Chondrocyte (in vitro differentiated cells): ENCODE measurements around the gene DCLK2. TPM values are rescaled to one million over a fixed set of nuclear protein-coding genes. Genes with fewer than 3 reads are reported as not detected.
A peak's percentile ranks its signal among the peaks of the same experiment; 100 is the strongest.

Experiments used
- DNase-seq: peaks from one replicate; pipeline ENCODE4 v3.0.0; 2021; ENCODE audit warnings: mixed read lengths, low spot score
- H3K27ac Mint-ChIP-seq: one replicate; pipeline ENCODE4 v1.8.0; 2021; ENCODE audit warnings: mild to moderate bottlenecking, moderate library complexity, mixed read lengths; ENCODE audit not compliant: unreplicated experiment
- H3K27me3 Mint-ChIP-seq: 2 replicates; pipeline ENCODE4 v1.8.0; 2021; ENCODE audit warnings: low read depth, mixed read lengths
- H3K36me3 Mint-ChIP-seq: 2 replicates; pipeline ENCODE4 v1.8.0; 2021; ENCODE audit warnings: low read depth, mixed read lengths
- H3K4me1 Mint-ChIP-seq: 2 replicates; pipeline ENCODE4 v1.8.0; 2021; ENCODE audit warnings: low read depth, mild to moderate bottlenecking, mixed read lengths
- H3K4me3 Mint-ChIP-seq: one replicate; pipeline ENCODE4 v1.8.0; 2021; ENCODE audit warnings: mild to moderate bottlenecking, moderate library complexity, mixed read lengths; ENCODE audit not compliant: unreplicated experiment
- H3K9me3 Mint-ChIP-seq: 2 replicates; pipeline ENCODE4 v1.8.0; 2021; ENCODE audit warnings: low read depth, mixed read lengths
- total RNA-seq: library from RNA; stranded (reverse); gene quantifications from 3 replicates; pipeline ENCODE4 v1.2.1, GENCODE V29; 2021
- TF ChIP-seq, protein P1 (sequence below): fragments of 200-600 bp; sonication (generic); IDR thresholded peaks from 2 replicates; pipeline ENCODE4 v1.5.0; 2021; ENCODE audit warnings: antibody characterized with exemption, mild to moderate bottlenecking, moderate library complexity

DCLK2 gene
- total RNA-seq, 1 donor from 2014 or later: 20.0 TPM

DNA sequence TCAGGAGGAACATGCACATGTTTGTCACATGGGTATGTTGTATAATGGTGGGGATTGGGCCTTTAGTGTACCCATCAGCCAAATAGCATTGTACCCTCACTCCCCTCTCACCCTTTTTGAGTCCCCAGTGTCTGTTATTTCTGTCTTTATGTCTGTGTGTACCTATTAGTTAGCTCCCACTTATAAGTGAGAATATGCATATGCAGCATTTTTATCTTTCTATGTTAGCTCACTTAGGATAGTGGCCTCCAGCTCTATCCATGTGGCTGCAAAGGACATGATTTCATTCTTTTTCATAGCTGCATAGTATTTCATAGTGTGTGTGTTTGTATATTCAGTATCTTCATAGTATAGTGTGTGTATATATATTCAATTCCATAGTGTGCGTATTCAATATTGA, 64.6 kb downstream of the DCLK2 start:
- Mint-ChIP-seq H3K4me1 (peaks cover 44% of the 10 kb centered on the region), H3K36me3 (peaks cover 1% of the 10 kb centered on the region), H3K9me3 (no peaks in the 10 kb centered on the region), H3K4me3 (no peak overlapping the region), H3K27ac (no peak overlapping the region), H3K27me3 (no peaks in the 10 kb centered on the region)
- DNase-seq: no peak
- TF ChIP-seq, protein P1, sequence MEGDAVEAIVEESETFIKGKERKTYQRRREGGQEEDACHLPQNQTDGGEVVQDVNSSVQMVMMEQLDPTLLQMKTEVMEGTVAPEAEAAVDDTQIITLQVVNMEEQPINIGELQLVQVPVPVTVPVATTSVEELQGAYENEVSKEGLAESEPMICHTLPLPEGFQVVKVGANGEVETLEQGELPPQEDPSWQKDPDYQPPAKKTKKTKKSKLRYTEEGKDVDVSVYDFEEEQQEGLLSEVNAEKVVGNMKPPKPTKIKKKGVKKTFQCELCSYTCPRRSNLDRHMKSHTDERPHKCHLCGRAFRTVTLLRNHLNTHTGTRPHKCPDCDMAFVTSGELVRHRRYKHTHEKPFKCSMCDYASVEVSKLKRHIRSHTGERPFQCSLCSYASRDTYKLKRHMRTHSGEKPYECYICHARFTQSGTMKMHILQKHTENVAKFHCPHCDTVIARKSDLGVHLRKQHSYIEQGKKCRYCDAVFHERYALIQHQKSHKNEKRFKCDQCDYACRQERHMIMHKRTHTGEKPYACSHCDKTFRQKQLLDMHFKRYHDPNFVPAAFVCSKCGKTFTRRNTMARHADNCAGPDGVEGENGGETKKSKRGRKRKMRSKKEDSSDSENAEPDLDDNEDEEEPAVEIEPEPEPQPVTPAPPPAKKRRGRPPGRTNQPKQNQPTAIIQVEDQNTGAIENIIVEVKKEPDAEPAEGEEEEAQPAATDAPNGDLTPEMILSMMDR: no peak

DNA sequence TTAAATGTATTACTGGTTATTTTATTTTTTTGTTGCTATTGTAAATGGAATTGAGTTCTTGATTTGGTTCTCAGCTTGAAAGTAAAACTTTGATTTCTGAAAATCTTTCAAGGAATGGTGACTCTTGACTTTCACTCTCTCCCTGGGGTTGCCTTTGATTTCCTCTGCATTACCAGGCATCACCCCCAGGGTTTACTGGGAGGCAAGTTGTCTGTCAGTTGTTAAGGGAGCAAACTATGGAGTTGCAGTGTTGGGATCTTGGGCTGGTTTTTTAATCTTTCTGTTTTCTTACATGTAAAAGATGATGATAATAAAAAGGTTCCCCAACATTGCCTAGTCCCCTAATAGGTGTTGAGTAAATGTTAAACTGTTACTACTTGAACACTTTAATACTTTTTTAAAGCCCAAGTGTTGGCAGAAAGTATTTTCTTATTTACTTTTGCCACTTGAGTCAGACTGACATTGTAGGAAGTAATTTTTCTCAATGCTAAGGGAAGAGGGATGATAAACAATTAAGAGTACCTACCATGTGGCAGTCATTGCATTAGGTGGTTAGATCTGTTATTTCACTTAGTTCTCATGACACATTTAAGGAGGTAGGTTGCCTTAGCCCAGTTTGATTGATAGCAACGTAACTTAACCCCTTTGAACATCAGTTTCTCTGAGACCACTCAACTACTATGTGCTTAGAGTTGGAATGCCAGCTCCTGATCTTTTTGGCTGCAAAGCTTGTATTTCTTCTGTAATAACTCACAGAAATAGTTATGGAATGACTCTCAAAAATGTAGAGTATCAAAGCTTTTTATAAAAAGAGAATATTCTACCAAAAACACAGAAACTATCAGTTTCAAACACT, 67.1 kb downstream of the DCLK2 start:
- DNase-seq: no peak
- no peak overlapping the region for H3K4me3 Mint-ChIP-seq
- H3K9me3 Mint-ChIP-seq: no peaks in the 10 kb centered on the region

DNA sequence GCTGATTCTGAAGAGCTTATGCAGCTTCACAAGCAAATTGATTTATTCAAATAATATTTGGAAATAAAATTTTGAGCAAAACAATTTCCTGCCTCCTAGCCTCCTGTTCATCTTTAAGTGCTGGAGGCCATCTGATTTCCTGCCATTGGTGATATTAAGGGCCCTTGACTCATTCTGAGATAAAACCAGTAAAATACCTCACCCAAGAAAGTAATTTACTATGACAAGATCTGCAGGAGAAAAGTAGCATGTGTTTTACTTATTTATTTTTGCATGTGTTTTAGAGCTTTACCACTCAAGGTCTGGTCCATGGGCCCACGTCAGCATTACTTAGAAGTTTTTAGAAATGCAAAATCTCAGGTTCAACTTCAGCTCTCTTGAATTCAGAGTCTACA, 67.7 kb downstream of the DCLK2 start:
- Mint-ChIP-seq H3K36me3 (peaks cover 1% of the 10 kb centered on the region), H3K27me3 (no peaks in the 10 kb centered on the region), H3K4me1 (peaks cover 57% of the 10 kb centered on the region), H3K27ac (peak overlapping the region; percentile 69), H3K9me3 (no peaks in the 10 kb centered on the region), H3K4me3 (no peak overlapping the region)
- DNase-seq: no peak
- TF ChIP-seq, protein P1: no peak

More for the DNA sequence above, 67.1 kb downstream of the DCLK2 start:
- TF ChIP-seq, protein P1: peak; percentile 59
- H3K36me3 Mint-ChIP-seq: peaks cover 1% of the 10 kb centered on the region
- H3K4me1 Mint-ChIP-seq: peaks cover 56% of the 10 kb centered on the region
- peak overlapping the region; percentile 69 for H3K27ac Mint-ChIP-seq
- no peaks in the 10 kb centered on the region for H3K27me3 Mint-ChIP-seq

DNA sequence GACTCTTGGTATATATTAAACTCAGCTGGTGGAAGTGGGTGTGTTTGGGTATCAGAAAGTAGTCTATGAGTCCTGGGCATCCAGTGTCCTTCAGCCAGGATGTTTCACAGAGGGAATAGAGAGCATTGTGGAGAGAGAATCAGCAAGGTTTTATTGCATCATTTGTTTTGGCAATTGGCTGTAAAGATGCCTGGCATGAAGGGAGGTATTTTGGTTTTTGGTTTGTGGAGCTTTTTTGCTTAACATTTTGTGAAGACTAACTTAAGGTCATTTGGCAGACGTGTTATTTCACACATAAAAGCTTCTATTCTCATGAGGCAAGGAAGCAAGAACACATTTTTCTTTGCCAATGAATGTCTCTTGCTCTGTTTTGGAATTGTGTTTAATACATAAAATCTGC, 71.1 kb downstream of the DCLK2 start:
- no peak for DNase-seq
- Mint-ChIP-seq H3K4me3 (no peak overlapping the region), H3K9me3 (no peaks in the 10 kb centered on the region), H3K27ac (peak overlapping the region; percentile 10), H3K4me1 (peaks cover 48% of the 10 kb centered on the region), H3K27me3 (no peaks in the 10 kb centered on the region), H3K36me3 (no peaks in the 10 kb centered on the region)
- TF ChIP-seq, protein P1: no peak

DNA sequence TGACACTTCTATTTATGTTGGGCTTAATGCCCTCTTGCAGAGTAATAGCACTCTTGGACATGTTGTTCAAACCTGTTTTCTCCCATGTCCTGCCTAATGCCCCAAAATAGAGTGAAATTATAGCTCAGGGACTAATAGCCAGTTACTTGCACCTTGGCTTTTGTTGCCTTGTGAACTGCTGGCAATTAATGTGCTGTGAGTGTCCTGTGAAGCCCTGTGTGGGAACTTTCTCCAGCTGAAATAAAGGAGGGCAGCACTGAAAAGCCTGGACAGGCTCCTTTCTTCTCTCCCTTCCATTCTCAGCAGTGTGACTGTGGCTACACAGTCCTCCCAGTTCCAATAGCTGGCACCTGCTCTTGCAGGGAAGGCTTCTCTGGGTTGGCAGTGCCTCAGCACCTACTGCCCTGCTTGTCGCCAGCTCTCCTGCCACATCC, 72.4 kb downstream of the DCLK2 start:
- Mint-ChIP-seq H3K36me3 (no peaks in the 10 kb centered on the region), H3K4me1 (peaks cover 43% of the 10 kb centered on the region), H3K27me3 (no peaks in the 10 kb centered on the region), H3K9me3 (no peaks in the 10 kb centered on the region), H3K27ac (peak overlapping the region; percentile 27), H3K4me3 (no peak overlapping the region)
- no peak for DNase-seq
- TF ChIP-seq, protein P1: no peak
